HG03025 (cell line): ENCODE measurements around the gene ODC1.
"Not testable (repeated sequence)": the region's sequence is repeated elsewhere in the genome, so short reads cannot be mapped to it uniquely, and the experiment has no call there.

Source experiments
- ATAC-seq: cut with Tn5 transposase; IDR thresholded peaks from one replicate; pipeline ENCODE4 v1.9.1; 2021; ENCODE audit warnings: mild to moderate bottlenecking, moderate library complexity; ENCODE audit not compliant: unreplicated experiment, low FRiP score

Gene ODC1

DNA sequence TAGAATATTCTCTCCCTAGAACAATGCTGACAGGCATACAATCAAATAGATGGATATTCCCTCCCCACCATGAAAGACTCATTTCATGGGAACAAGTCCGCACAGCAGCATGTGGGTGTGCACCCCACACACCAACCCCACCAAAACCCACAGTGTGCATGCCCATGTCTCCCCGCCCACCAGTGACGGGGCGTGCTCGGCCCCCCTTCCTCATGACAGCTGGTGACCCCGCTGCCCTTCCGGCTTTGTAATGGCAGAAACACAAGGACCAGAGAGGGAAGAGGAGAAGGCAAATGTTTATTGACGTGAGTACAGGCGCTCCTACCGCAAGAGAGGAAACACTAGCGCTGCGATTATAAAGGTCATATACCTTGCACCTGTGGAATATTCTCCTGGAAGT, 30.8 kb upstream of the ODC1 start:
- no peak for ATAC-seq

DNA sequence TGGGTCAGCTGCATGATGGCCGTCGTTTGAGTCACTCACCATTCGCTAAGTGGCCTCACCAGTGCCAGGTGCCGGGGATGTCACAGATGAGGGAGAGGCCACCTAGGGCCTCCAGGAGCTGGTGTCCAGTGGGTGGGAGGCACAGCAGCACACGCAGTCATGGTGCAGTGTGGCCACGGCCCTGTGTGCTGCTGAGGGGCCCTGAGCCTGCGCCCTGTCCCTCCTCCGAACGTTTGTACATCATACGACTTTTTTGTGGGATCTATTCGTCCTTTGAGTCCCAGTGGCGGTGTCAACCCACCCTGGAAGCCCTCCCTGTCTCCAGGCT, 30.1 kb upstream of the ODC1 start:
- no peak for ATAC-seq

GRCh38 chr2:10477443-10478297, 29.5 kb upstream of the ODC1 start:
- no peak for ATAC-seq

DNA sequence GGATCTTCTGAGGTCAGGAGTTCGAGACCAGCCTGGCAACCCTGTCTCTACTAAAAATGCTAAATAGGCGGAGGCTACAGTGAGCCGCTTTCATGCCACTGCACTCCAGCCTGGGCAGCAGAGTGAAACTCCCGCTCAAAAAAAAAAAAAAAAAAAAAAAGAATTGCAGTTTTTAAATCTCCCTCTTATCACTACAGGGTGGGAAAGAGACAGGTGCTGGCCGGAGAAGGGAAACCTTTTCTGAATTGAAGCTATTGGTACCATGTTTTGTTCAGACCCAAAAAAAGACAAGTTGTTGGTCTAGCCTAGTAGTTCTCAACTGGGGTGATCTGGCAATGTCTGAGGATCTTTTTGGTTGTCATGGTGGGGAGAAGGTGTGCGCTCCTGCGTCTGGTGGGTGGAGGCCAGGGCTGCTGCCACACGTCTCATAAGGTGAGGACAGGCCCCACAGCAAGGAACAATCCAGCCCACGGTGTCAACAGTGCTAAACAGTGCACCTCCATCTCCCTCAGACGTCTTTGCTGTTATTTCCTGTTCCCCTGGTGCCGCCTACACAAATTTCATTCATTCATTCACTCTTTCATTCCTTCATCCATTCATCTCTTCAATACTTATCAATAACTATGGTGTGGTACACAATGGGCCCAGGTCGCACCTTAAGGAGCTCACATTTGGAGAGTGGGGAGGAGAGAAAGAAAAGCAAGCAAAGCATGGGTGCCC, 28.8 kb upstream of the ODC1 start:
- ATAC-seq = no peak

DNA sequence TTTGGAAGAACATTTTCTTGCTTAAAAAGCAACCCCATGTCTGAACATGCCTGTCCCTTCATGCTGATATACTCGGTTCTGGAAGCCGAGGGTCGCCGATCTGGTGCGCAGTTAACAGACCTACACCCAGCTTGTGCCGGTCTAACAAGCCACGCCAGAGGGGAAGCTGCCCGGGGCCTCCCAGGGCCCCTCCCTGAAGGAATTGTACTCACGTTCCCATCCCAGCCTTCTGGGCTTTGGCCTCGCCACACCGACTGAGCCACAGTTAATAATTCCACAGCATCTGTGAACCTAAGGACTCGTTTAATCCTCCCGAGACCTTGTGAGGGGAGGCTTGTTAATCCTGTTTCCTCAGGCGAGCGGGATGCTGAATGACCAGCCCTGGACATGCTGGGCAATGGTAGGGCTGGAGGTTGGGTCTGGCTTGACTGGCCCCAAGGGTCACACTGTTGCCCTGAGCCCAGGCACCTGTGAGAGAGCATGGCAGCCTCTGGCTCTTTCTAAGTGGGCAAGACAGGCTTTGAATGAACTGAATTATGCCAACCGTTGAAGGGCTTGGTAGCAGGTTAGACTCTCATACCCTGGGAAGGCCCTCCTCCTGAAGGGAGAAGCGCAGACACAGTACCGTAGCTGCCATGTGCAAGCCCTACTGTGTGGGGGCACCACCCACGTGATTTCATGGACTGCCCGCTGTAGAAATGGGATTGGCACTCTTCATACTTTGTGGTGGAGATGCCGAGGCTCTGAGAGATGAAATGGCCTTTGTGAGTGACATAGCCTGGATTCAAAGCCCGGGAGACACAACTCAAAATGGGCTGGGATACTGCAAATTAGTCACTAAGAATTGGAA, 27.9 kb upstream of the ODC1 start:
- no peak for ATAC-seq

DNA sequence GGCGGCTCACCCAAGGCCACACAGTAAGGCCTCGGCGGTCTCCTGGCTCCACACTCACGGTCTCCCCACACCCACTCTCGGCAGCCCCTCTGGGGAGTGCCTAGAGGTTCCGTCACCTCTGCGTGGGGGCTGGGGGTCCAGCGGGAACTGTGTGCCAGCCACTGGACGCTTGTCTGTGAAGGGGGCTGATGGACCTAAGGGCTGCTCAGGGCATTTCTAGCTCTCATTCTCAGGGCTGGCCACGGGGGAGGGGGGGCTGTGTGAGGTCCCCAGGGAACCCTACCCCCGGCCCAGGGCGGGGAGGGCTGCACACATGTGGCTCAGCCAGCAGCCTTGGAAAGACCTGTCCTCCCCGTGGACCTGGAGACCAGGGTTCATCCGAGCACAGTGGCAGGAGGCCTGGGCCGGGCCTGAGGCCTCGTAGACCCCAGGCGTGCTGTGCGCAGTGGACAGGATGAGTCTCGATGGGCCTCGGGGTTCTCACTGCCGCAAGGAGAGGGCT, 27.1 kb upstream of the ODC1 start:
- ATAC-seq = no peak

GRCh38 chr2:10473121-10473756, 25.1 kb upstream of the ODC1 start:
- ATAC-seq = no peak

GRCh38 chr2:10471955-10472354, 23.8 kb upstream of the ODC1 start:
- no peak for ATAC-seq

DNA sequence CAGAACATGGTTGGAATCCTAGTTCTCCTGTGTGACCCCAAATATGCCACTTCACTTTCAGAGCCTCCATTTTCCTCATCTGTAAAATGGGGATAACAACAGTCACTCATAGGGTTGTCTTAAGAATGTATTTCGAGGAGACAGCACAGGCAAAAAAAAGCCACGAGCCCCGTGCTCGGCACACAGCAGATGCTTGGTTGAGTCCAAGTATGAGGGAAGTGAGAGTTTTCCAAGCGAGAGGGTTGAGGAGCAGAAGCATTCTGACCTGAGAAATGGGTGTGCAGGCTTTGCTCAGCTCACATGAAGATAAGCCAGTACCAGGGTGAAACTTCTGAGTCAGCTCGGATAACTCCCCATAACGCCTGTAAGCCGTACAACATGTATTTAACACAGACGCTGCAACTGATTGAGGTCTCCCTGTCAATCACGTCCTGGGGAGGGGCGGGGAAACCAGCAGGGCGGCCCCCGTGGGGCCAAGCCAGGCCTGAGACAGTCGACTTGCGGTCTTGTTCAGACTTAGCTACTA, 23.0 kb upstream of the ODC1 start:
- no peak for ATAC-seq

DNA sequence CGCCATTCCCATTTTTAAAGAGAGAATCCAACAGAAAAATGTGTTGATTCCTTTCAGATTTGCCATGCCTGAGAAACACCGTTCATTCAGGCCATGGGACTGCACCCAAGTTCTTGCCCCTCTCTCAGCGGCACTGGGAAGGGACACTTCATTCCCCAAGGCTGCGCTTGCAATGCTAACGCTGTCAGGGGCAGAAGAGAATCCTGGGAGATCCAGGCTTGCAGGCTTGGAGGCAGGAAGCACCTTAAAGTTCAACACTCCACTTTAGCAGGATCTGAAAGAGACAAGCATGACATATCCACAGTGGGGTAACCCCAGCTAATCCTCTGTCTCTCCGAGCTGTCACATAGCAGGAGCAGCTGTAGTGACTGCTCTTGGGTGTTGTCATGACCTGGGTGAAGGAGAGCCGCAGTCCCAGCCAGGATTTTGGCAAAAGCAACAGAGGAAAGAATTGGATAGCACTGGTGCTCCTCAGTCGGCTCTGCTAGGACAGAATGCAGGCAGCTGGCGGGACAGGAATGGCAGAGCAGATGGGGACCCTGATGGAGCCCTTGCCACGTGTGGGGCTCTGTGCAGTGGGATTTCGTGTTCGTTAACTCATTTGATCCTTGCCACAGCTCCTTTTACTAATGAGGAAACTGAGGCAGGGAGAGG, 22.0 kb upstream of the ODC1 start:
- ATAC-seq = no peak

GRCh38 chr2:10469301-10469700, 21.2 kb upstream of the ODC1 start:
- no peak for ATAC-seq

GRCh38 chr2:10467401-10467800, 19.3 kb upstream of the ODC1 start:
- no peak for ATAC-seq

- ATAC-seq = no peak
Observed at GRCh38 chr2:10466801-10467200, 18.7 kb upstream of the ODC1 start.

- ATAC-seq = no peak
Observed at GRCh38 chr2:10465910-10466309, 17.8 kb upstream of the ODC1 start.

DNA sequence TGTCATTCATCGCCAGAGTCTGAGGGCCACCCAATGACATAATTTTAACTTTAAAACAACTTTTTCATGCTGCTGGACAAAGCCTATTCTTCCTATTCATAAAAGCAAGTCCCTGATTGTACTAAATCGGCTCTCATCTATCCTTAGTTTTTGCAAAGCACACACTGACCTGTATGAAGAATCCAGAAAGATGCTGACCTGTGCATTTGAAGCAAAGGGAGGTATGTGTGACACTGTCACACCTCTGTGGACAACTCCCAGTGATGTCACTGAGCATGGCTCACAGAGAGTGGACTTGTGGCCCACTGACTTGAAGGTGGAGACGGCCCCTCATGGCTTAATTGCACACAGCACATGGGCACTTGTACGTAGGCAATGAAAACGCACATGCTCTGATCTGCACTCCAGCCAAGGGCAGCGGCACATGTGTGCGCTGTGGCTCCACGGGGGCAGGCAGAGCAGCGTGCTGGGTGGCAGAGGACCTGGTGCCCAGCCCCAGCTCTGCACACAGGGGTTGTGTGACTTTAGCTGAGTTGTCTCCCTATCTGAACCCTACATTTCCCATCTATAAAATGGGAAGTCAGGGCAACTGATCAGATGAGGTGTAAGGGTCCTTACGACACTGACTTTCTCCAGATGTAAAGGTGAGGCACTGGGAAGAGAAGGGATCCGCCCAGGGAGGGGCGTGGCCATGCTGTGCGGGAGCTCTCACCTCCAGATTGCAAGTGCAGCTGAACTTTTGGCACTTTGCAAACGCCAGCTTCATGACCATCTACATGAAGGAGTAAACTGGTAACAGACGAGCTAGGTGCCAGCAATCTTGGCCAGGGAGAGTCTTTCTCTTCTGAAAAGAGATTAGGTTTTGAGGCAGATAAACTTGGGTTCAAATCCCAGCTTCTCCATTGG, 14.3 kb upstream of the ODC1 start:
- no peak for ATAC-seq

GRCh38 chr2:10460366-10460796, 12.3 kb upstream of the ODC1 start:
- ATAC-seq = no peak

DNA sequence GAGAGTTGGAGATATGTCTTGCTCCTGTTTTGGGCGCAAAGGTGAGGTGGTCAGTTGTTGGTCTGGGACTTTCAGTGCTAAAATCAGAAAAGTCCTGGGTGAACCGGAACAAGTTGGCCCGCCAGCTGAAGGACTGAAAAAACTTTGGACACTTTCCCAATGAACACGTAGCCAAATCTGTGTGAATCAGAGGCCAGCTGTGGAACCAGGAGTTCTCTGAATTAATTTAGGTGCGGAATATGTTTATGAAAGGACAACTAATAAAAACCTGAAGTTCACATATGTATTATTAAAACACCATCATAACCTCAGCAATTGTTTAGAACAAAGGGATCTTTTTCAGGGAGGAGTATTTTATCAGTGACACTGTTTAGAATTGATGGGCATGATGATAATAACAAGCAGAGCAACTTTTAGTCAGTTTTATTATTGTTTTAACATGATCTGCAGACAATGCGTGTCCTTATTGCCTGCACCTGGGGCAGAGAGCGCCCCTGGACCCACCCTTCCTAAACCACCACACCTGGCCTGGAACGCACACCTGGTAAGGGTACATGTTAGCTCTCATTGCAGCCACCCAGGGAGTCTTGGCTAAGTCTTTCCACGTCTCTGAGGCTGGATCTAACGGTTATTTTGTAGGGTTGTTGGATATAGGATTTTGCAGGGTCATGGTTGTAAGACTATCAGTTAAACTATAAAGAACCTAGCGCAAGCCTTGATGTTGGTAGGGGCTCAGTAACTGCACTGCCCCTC, 9.9 kb upstream of the ODC1 start:
- ATAC-seq = no peak

GRCh38 chr2:10457195-10457594, 9.1 kb upstream of the ODC1 start:
- not testable (repeated sequence) for ATAC-seq
